NCI-H2196 treated with DMSO at 0.1 percent for 48 hours (cell line): ENCODE data around the gene ANO10.

Experiments
- DNase-seq: peaks from one replicate; lab custom pipeline; 2025; ENCODE audit not compliant: unreplicated experiment; lab: John Stamatoyannopoulos, UW

ANO10 gene

GRCh38 chr3:43388915-43389314, 232.9 kb downstream of the ANO10 start:
- no peak for DNase-seq

- DNase-seq, result no peak
These were observed 233.6 kb downstream of the ANO10 start for GRCh38 chr3:43388175-43388574.

GRCh38 chr3:43379343-43379742, 242.5 kb downstream of the ANO10 start:
- no peak for DNase-seq

- DNase-seq, result no peak
These were observed 243.5 kb downstream of the ANO10 start for GRCh38 chr3:43378066-43378935.

GRCh38 chr3:43373560-43373928, 248.3 kb downstream of the ANO10 start:
- no peak for DNase-seq

GRCh38 chr3:43372809-43373559, 248.8 kb downstream of the ANO10 start:
- no peak for DNase-seq

- DNase-seq, result no peak
These were observed 249.6 kb downstream of the ANO10 start for GRCh38 chr3:43372007-43372740.

- DNase-seq, result no peak
These were observed 250.3 kb downstream of the ANO10 start for GRCh38 chr3:43371494-43371893.

- no peak for DNase-seq
These were observed 251.4 kb downstream of the ANO10 start for GRCh38 chr3:43370293-43370980.

- DNase-seq, result no peak
These were observed 252.2 kb downstream of the ANO10 start for GRCh38 chr3:43369404-43370292.

- no peak for DNase-seq
These were observed 254.9 kb downstream of the ANO10 start for GRCh38 chr3:43366885-43367284.

- no peak for DNase-seq
These were observed 255.3 kb downstream of the ANO10 start for GRCh38 chr3:43366481-43366880.

- no peak for DNase-seq
These were observed 256.1 kb downstream of the ANO10 start for GRCh38 chr3:43365601-43366305.

GRCh38 chr3:43364926-43365325, 256.9 kb downstream of the ANO10 start:
- no peak for DNase-seq

- DNase-seq, result no peak
These were observed 257.3 kb downstream of the ANO10 start for GRCh38 chr3:43364494-43364893.

- no peak for DNase-seq
These were observed 258.1 kb downstream of the ANO10 start for GRCh38 chr3:43363621-43364266.

- no peak for DNase-seq
These were observed 258.9 kb downstream of the ANO10 start for GRCh38 chr3:43362961-43363360.

GRCh38 chr3:43362183-43362582, 259.6 kb downstream of the ANO10 start:
- no peak for DNase-seq

GRCh38 chr3:43361077-43361476, 260.7 kb downstream of the ANO10 start:
- no peak for DNase-seq
